ENCODE results near the gene ZBTB7C.
"Not testable (repeated sequence)": the region's sequence is repeated elsewhere in the genome, so short reads cannot be mapped to it uniquely, and the experiment has no call there.

ZBTB7C gene

GRCh38 chr18:48294899-48295585, 114.1 kb downstream of the ZBTB7C start:
- no peak overlapping the region for H3K4me3 ChIP-seq (ENCODE audit: control insufficient read depth, low read depth, low read length)
- TF ChIP-seq CTCF (IDR thresholded peaks at IDR 0.05; ENCODE audit: control insufficient read depth, insufficient read depth, low read depth, low read length, missing control alignments) = no peak
- DNase-seq (ENCODE audit: low read depth) = no peak

GRCh38 chr18:48293954-48294898, 115.0 kb downstream of the ZBTB7C start:
- no peak for TF ChIP-seq CTCF (IDR thresholded peaks at IDR 0.05; ENCODE audit: control insufficient read depth, insufficient read depth, low read depth, low read length, missing control alignments)
- DNase-seq (ENCODE audit: low read depth) = no peak
- no peak overlapping the region for H3K4me3 ChIP-seq (ENCODE audit: control insufficient read depth, low read depth, low read length)

- H3K4me3 ChIP-seq (ENCODE audit: control insufficient read depth, low read depth, low read length) = no peak overlapping the region
- no peak for TF ChIP-seq CTCF (IDR thresholded peaks at IDR 0.05; ENCODE audit: control insufficient read depth, insufficient read depth, low read depth, low read length, missing control alignments)
- DNase-seq (ENCODE audit: low read depth) = no peak
Measured at GRCh38 chr18:48292782-48293424, 116.3 kb downstream of the ZBTB7C start.

- H3K4me3 ChIP-seq (ENCODE audit: control insufficient read depth, low read depth, low read length) = no peak overlapping the region
- DNase-seq (ENCODE audit: low read depth) = no peak
- TF ChIP-seq CTCF (IDR thresholded peaks at IDR 0.05; ENCODE audit: control insufficient read depth, insufficient read depth, low read depth, low read length, missing control alignments) = no peak
Measured at GRCh38 chr18:48292229-48292628, 117.0 kb downstream of the ZBTB7C start.

GRCh38 chr18:48290162-48290926, 118.8 kb downstream of the ZBTB7C start:
- TF ChIP-seq CTCF (IDR thresholded peaks at IDR 0.05; ENCODE audit: control insufficient read depth, insufficient read depth, low read depth, low read length, missing control alignments) = no peak
- DNase-seq (ENCODE audit: low read depth) = no peak

GRCh38 chr18:48284743-48285142, 124.4 kb downstream of the ZBTB7C start:
- DNase-seq (ENCODE audit: low read depth) = no peak
- no peak for TF ChIP-seq CTCF (IDR thresholded peaks at IDR 0.05; ENCODE audit: control insufficient read depth, insufficient read depth, low read depth, low read length, missing control alignments)
- no peak overlapping the region for H3K4me3 ChIP-seq (ENCODE audit: control insufficient read depth, low read depth, low read length)

More at GRCh38 chr18:48290162-48290926, 118.8 kb downstream of the ZBTB7C start:
- H3K4me3 ChIP-seq (ENCODE audit: control insufficient read depth, low read depth, low read length) = no peak overlapping the region

- not testable (repeated sequence) for H3K4me3 ChIP-seq (ENCODE audit: control insufficient read depth, low read depth, low read length); DNase-seq (ENCODE audit: low read depth)
Measured at GRCh38 chr18:48284011-48284410, 125.2 kb downstream of the ZBTB7C start.

GRCh38 chr18:48281460-48281859, 127.7 kb downstream of the ZBTB7C start:
- DNase-seq (ENCODE audit: low read depth); H3K4me3 ChIP-seq (ENCODE audit: control insufficient read depth, low read depth, low read length): not testable (repeated sequence)
